Erythroblast (primary cell): ENCODE data around the gene COBLL1.

ENCODE experiments used
- GATA1 ChIP-seq: IDR thresholded peaks from 2 replicates; pipeline ENCODE4 v1.6.1; 2011; ENCODE audit warnings: low read depth, mild to moderate bottlenecking, control low read depth, low read length, moderate library complexity
- POLR2A ChIP-seq: IDR thresholded peaks from 2 replicates; pipeline ENCODE4 v1.6.1; 2011; ENCODE audit warnings: mild to moderate bottlenecking, low read length

DNA sequence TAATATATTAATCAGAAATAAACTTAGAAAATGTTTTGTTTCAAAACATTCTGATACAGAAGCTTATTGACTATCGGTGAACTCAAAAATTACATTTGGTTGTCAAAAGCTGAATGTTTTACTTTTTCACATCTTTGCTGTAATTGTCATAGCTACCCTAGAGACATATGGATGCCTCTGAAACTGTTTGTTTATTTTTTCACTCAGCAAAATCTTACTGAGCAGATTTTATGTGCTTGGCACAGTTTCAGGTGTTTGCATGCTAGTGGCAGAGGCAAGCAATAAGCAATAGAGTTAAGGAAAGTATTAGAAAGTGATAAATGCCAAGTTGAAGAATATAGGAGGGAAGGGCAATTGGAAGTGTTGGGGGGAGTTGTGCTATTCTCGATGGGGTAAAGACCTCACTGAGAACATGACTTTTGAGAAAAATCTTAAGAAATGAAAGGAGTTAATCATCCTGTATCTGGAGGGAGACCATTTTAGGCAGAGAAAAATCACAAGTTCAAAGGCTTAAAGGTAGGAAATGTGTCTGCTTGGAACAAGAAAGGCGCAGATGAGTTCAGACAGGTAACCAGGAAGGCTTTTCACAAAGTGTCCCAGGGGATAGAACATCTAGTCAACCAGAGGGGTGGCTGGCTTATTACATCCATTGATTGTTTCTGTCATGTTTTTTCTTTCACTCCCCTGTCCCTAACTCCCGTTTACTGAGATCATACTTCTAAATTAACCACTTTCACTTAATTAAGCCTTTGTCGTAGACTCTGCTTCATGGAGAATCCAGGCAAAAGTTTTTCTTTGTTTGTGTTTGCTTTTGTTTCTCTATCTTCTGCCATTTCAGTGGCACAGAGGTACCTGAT lies 27.2 kb upstream of the COBLL1 start:
- no peak for TF ChIP-seq POLR2A
- TF ChIP-seq GATA1, result no peak
